ENCODE measurements around the gene HM13.

The HM13 gene

GRCh38 chr20:31566658-31567379 is 52.6 kb downstream of the HM13 start:
- TF ChIP-seq ZFX (IDR thresholded peaks at IDR 0.05) (no peak), CTCF (conservative IDR thresholded peaks at IDR 0.05) (no peak)
- no peak overlapping the region for H3K27ac ChIP-seq

- no peak overlapping the region for H3K27ac ChIP-seq
- TF ChIP-seq ZFX (IDR thresholded peaks at IDR 0.05): no peak
- no peak for TF ChIP-seq CTCF (conservative IDR thresholded peaks at IDR 0.05)
These were observed 53.1 kb downstream of the HM13 start for GRCh38 chr20:31567380-31567720.

GRCh38 chr20:31568041-31568731 is 53.9 kb downstream of the HM13 start:
- no peak for TF ChIP-seq ZFX (IDR thresholded peaks at IDR 0.05)
- no peak for TF ChIP-seq CTCF (conservative IDR thresholded peaks at IDR 0.05)
- peak overlapping the region; percentile 6; the same call in 1 of the 2 replicates for H3K27ac ChIP-seq

- TF ChIP-seq ZFX (IDR thresholded peaks at IDR 0.05) (no peak), CTCF (conservative IDR thresholded peaks at IDR 0.05) (no peak)
- H3K27ac ChIP-seq: peak overlapping the region; percentile 6; the same call in 1 of the 2 replicates
These were observed 54.5 kb downstream of the HM13 start for GRCh38 chr20:31568773-31569162.

- TF ChIP-seq ZFX (IDR thresholded peaks at IDR 0.05) (no peak), CTCF (conservative IDR thresholded peaks at IDR 0.05) (peak; percentile 93)
- peak overlapping the region; percentile 15 for H3K27ac ChIP-seq
These were observed 55.1 kb downstream of the HM13 start for GRCh38 chr20:31569163-31570020.

GRCh38 chr20:31570021-31570463 is 55.8 kb downstream of the HM13 start:
- TF ChIP-seq ZFX (IDR thresholded peaks at IDR 0.05) (no peak), CTCF (conservative IDR thresholded peaks at IDR 0.05) (no peak)
- peak overlapping the region; percentile 15 for H3K27ac ChIP-seq
